Endothelial cell of coronary artery (primary cell): ENCODE measurements around the gene CEP43. TPM values are rescaled to one million over a fixed set of nuclear protein-coding genes. Genes with fewer than 3 reads are reported as not detected.

ENCODE experiments used
- total RNA-seq: library from RNA; depleted of rRNA; stranded (reverse); fragments of >200 nt; gene quantifications from 2 replicates; pipeline ENCODE4 v1.2.3, GENCODE V29; 2014

CEP43 gene
- total RNA-seq: 17.7 and 19.1 TPM in 2 replicates

DNA sequence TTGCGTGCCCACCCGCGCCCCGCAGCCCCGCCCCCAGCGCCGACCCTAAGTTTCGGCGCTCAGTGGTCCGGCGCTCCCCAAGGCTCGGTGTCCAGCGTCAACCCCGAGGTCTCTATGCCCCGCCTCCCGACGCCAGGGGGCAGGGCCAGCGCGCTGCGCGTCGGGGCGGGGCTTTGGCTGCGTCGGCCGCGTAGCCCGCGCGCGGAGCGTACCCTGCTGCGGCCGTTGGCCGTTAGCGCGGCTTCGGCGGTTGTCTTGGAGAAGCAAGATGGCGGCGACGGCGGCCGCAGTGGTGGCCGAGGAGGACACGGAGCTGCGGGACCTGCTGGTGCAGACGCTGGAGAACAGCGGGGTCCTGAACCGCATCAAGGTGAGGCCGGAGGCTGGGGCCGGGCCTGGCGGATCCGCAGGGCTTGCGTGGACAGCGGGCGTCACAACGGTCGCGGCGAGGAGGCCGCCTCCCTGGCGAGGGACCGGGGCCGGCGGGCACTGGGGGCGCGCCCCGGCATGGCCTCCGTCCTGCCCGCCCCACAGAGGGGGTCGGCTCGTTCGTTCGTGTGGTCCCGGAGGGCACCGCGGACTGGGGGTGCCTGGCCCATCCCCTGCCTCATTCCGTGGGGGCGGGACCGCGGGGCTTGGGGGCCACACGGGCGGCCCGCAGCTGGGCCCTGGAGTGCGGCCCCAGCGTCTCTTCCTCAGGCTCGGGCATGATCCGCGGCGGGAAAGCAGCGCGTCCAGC is at the start of gene CEP43:
TSS of gene CEP43 (plus strand) at position 253 of the 739 bp plus-strand sequence. CDS start at position 269, 16 bp downstream.

DNA sequence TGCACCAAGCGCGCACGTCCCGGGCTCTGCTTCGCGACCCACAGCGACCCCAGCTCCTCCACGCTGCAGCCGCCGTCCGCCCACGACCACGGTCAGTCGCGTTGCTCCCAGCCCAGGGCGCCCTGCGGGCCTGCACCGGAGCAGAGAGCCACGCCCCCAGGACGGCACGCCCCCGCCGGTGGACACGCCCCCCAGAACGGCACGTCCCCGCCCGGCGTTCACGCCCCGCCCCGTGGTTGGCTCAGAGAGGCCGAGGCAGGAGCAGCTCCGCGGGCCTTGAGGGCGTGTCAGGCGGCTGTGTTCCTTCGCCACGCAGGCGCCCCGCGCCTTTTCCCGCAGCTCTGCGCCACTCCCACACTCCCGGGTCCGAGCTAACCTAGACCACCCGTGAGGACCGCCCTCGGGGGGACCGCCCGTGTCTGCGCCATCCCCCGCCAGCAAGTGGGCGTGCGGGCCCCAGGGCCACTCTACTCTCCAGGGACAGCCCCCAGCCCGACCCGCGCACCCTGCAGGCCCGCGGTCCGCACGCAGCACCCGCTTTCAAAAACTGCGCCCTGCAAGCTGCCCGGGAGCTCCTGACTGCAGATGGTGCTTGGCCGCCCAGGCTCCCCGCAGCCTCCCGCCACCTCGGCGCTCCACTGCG is 42.6 kb upstream of the CEP43 start, which contains the start of gene RNASET2:
TSS of gene RNASET2 (minus strand) at position 107 of the 643 bp plus-strand sequence. CDS start 368 bp downstream, outside the sequence.

Other genes starting within 250 kb of the CEP43 start
- gene RNASET2, start 42.8 kb upstream of the CEP43 start, total RNA-seq: 6.5 and 14.9 TPM in 2 replicates
- gene CCR6, start 123.7 kb downstream of the CEP43 start, total RNA-seq: not detected in 2 replicates
- not detected in 2 replicates for gene GPR31, start 158.6 kb downstream of the CEP43 start, total RNA-seq